Epithelial cell of alveolus of lung (primary cell): Measurements from ENCODE around the gene CAMKV. TPM values are rescaled to one million over a fixed set of nuclear protein-coding genes. Genes with fewer than 3 reads are reported as not detected.

Experiments used
- total RNA-seq: library from RNA; depleted of rRNA; stranded (reverse); fragments of >200 nt; gene quantifications from 2 replicates; pipeline ENCODE4 v1.2.1, GENCODE V29; 2015

Gene CAMKV, protein sequence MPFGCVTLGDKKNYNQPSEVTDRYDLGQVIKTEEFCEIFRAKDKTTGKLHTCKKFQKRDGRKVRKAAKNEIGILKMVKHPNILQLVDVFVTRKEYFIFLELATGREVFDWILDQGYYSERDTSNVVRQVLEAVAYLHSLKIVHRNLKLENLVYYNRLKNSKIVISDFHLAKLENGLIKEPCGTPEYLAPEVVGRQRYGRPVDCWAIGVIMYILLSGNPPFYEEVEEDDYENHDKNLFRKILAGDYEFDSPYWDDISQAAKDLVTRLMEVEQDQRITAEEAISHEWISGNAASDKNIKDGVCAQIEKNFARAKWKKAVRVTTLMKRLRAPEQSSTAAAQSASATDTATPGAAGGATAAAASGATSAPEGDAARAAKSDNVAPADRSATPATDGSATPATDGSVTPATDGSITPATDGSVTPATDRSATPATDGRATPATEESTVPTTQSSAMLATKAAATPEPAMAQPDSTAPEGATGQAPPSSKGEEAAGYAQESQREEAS
- total RNA-seq, result not detected in 2 replicates

DNA sequence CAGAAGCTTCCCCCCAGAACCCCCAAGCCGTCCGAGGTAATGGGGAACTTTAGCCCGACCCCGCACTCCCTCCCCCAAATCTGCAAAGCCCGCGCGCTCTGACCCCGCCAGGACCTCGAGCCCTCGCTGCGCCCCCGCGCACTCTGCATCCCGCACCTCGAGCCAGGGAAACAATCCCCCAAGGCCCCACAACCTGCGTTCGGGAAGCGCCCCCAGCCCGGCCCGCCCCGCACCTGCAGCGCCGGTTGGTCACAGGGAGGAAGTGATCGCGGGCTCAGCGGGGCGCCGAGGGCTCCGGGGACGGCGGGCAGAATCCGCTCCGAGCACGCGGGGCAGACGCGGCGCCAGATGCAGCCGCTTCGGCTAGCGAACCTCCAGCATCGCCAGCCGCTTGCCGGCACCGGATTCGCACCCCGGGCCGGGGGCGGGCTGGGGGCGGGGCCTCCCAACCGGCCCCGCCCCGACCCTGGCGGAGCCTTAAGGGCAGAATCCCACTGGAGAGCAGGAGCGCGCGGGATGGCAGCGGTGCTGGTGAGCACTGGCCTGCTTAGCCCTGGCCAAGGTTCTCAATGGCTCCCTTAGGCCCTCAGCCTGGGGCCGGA is at the start of gene CAMKV:
Gene CAMKV, minus strand, starts transcription at position 382 of the 602 bp plus-strand sequence. CDS start 7,518 bp downstream, outside the sequence.

DNA sequence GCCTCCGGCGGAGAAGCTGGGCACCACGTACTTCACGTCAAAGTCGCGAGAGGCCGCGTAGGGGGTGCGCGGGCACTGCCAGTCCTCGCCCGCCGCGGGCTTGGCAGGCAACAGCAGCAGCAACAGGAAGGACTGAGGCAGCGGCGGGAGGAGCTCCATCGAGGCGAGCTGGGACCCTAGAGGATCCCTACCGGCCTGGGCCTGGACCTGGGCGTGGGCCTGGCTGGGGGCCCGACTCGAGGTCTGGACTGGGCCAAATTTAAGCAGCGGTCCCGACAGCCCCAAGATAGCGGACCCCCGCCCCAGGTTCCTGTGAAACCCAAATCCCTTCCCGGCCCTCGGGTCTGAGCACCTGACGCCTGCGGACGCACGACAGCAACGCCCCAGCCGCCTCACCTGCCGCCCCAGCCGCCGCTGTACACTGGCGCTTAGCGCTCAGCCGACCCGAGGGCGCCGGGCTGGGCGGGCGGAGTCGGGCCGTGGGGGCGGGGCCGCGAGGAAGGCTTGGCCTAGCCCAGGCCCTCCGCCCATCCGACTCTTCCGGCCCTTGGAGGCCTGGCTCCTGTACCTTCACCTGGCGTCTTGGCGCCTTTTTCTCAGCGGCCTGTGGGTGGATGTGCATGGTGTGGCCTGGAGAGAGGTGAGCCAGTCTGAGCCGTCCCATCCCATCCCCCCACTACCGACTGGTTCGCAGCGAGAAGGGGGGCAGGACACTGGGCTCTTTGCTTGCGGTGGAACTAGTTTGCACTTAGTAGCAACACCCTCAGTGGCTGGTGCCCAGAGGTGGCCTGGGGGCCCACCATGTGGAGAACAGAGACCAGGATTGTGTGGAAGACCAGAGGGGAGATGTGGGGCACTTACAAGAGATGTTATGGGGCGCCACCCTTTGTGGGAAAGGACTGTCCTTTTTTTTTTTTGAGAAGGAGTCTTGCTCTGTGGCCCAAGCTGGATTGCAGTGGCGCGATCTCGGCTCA is 34.0 kb upstream of the CAMKV start, which contains the start of gene MST1R:
Gene MST1R, minus strand, starts transcription at position 423 of the 974 bp plus-strand sequence. Its CDS starts 264 bp downstream, at position 159.

DNA sequence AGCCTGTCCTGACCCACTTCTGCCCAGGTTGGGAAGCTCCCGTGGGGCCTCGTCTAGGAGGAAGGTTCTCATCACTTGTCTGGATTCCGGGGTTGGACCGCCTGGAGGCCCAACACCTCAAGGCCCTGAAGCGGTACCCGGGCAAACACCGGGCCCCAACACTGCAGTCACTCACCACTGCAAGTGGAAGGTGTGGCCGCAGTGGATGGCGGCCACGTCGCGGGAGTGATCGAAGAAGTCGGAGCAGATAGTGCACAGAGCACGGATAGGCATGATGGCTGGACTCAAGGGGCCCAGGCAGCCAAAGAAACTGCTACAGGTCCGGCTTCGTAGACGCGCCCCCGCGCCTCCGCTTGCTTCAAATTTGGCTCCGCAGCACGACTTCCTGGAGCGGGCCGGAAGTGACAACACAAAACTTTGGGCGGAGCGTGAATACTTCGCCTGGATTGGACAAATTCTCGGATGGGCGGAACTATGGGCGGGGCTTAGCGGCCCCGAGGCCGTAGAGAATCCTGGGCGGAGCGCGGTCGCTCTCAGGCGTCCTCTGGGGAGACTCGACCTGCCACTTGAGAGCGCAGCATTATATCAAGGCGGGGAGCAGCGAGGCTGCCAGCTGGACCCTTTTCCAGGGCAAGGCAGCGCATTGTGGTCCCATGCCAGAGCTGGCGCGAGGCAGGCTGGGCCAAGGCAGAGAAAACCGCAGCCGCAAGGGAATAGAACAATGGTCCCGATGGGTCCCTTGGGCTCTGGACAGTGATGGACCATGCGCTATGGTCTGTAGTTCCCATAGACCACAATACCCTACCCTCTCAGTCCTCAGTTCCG is 13.3 kb downstream of the CAMKV start, which contains the start of gene TRAIP:
Gene TRAIP, minus strand, starts transcription at position 384 of the 825 bp plus-strand sequence. Its CDS starts 111 bp downstream, at position 273.

DNA sequence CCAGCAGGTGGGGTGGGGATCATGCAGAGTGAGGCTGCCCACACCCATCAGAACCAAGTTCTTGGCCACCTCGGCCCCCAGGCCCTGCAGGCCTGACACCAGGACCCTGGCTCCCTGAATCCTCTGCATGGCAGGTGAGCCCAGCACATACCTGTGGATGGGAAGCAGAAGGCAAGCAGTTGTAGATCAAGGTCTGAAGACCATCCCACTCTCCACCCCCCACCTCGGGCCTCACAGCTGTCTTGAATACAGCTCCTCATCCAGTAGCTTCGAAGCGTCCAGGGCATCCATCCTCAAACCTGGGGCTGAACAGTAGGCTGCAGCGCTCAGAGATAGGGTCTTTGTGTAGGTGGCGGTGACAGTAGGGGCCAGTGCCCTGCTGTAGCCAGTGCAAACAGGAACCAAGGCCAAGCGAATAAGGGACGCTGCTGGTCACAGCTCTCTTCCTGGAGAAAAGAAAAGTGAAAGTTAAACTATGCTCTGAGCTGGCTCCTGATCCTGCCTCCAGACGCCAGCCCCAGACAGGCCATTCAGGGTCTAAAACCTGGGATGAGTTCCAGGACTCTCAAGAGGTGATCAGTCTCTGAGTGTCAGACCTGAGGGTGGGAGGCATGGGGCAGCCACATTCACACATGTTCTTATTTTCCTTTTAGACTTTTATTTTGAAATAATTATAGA is 56.1 kb downstream of the CAMKV start, which contains the start of gene UBA7:
Gene UBA7, minus strand, starts transcription at position 457 of the 678 bp plus-strand sequence. Its CDS starts 166 bp downstream, at position 291.

Other genes starting within 250 kb of the CAMKV start
- 71.3 and 163 TPM in 2 replicates for gene APEH, start 195.6 kb downstream of the CAMKV start, total RNA-seq
- gene MST1, start 180.4 kb downstream of the CAMKV start, total RNA-seq, result 5.4 and 14.1 TPM in 2 replicates
- 21.9 and 32.0 TPM in 2 replicates for gene RNF123, start 180.3 kb downstream of the CAMKV start, total RNA-seq
- gene AMIGO3, start 150.2 kb downstream of the CAMKV start, total RNA-seq, result 0.24 and 1.6 TPM in 2 replicates
- gene GMPPB, start 146.0 kb downstream of the CAMKV start, total RNA-seq, result 13.1 and 69.7 TPM in 2 replicates
- 27.9 and 51.2 TPM in 2 replicates for gene IP6K1, start 83.4 kb downstream of the CAMKV start, total RNA-seq
- gene CDHR4, start 70.0 kb downstream of the CAMKV start, total RNA-seq, result 0.16 TPM in 1 of 2 replicates, not detected in the other
- 3.1 and 7.6 TPM in 2 replicates for gene INKA1, start 66.6 kb downstream of the CAMKV start, total RNA-seq
- 30.6 and 39.0 TPM in 2 replicates for gene UBA7, start 56.0 kb downstream of the CAMKV start, total RNA-seq
- gene TRAIP, start 13.3 kb downstream of the CAMKV start, total RNA-seq, result 1.4 and 4.5 TPM in 2 replicates
- 0.52 and 3.1 TPM in 2 replicates for gene MST1R, start 34.0 kb upstream of the CAMKV start, total RNA-seq
- gene MON1A, start 59.9 kb upstream of the CAMKV start, total RNA-seq, result 14.5 and 15.6 TPM in 2 replicates
- 19.0 and 42.1 TPM in 2 replicates for gene RBM6, start 70.2 kb upstream of the CAMKV start, total RNA-seq
- 34.4 and 89.8 TPM in 2 replicates for gene RBM5, start 219.0 kb upstream of the CAMKV start, total RNA-seq